Calu3 (cell line): ENCODE data around the gene LHCGR. TPM values are rescaled to one million over a fixed set of nuclear protein-coding genes. Genes with fewer than 3 reads are reported as not detected.

Experiments
- BruUV-seq: library from RNA; stranded (reverse); fragments of 400-500 nt; replicated peaks from 2 replicates; lab custom pipeline; 2021; lab: Mats Ljungman, UMichigan
- CTCF ChIA-PET: fragments of 300-600 bp; sonication (Branson Sonifier 250); formaldehyde crosslinking; loops from one replicate; lab custom pipeline; 2022; ENCODE audit warnings: antibody characterized with exemption; lab: Charles Lee
- DNase-seq: peaks from one replicate; pipeline ENCODE4 v3.0.0; 2022
- H3K27ac Mint-ChIP-seq: one replicate; pipeline ENCODE4 v1.8.0; 2022; ENCODE audit warnings: mixed read lengths; ENCODE audit not compliant: unreplicated experiment
- H3K27me3 Mint-ChIP-seq: one replicate; pipeline ENCODE4 v1.8.0; 2022; ENCODE audit warnings: mixed read lengths; ENCODE audit not compliant: unreplicated experiment
- H3K36me3 Mint-ChIP-seq: one replicate; pipeline ENCODE4 v1.8.0; 2022; ENCODE audit warnings: mild to moderate bottlenecking, moderate library complexity, mixed read lengths; ENCODE audit not compliant: insufficient read depth, unreplicated experiment
- H3K4me1 Mint-ChIP-seq: one replicate; pipeline ENCODE4 v1.8.0; 2022; ENCODE audit warnings: mild to moderate bottlenecking, low read depth, mixed read lengths; ENCODE audit not compliant: unreplicated experiment
- H3K4me3 Mint-ChIP-seq: one replicate; pipeline ENCODE4 v1.8.0; 2022; ENCODE audit warnings: mild to moderate bottlenecking, low read depth, moderate library complexity, mixed read lengths; ENCODE audit not compliant: unreplicated experiment
- H3K9me3 Mint-ChIP-seq: one replicate; pipeline ENCODE4 v1.8.0; 2022; ENCODE audit warnings: low read depth, mixed read lengths; ENCODE audit not compliant: unreplicated experiment
- intact Hi-C: fragments of 100-400 bp; cut with micrococcal nuclease; formaldehyde crosslinking; loops from one replicate; pipeline ENCODE4 v1.10.0; 2022; ENCODE audit not compliant: unreplicated experiment
- total RNA-seq: library from RNA; stranded (reverse); gene quantifications from 2 replicates; pipeline ENCODE4 v1.2.3, GENCODE V29; 2022
- TF ChIP-seq, protein P1 (sequence below): fragments of 200-600 bp; IDR thresholded peaks from one replicate; pipeline ENCODE4 v1.8.0; 2022; ENCODE audit warnings: antibody characterized with exemption; ENCODE audit not compliant: unreplicated experiment

The LHCGR gene
- total RNA-seq, 1 experiment from 2014 or later = not detected

DNA sequence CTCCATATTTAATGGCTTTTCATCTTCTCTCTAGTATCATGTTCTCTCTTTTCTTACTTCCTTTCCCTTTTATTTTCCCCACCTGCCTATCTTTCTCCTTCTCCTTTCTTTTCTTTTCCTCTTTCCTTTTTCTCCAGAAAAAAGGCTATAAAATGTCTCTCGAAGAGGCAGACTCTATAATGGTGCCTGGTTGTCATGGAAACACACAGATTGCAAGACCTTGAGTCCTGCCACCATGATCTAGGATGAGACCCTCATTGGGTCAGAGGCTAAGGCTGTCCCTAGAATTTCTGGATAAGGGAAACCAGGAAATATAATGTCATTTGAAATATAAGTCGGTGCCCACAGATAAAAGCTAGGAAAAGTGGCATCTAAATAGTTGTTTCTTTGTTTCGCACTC is 36.5 kb upstream of the LHCGR start:
- no peak overlapping the region for H3K27ac Mint-ChIP-seq
- intact Hi-C loops = no loop called here
- no peaks in the 10 kb centered on the region for H3K36me3 Mint-ChIP-seq
- no peak overlapping the region for H3K4me3 Mint-ChIP-seq
- peaks cover 6% of the 10 kb centered on the region for H3K4me1 Mint-ChIP-seq
- peaks cover 26% of the 10 kb centered on the region for H3K27me3 Mint-ChIP-seq
- no TSS peak for BruUV-seq
- peaks cover 5% of the 10 kb centered on the region for H3K9me3 Mint-ChIP-seq
- CTCF ChIA-PET = no interaction called here
- DNase-seq = no peak
- TF ChIP-seq, protein P1, sequence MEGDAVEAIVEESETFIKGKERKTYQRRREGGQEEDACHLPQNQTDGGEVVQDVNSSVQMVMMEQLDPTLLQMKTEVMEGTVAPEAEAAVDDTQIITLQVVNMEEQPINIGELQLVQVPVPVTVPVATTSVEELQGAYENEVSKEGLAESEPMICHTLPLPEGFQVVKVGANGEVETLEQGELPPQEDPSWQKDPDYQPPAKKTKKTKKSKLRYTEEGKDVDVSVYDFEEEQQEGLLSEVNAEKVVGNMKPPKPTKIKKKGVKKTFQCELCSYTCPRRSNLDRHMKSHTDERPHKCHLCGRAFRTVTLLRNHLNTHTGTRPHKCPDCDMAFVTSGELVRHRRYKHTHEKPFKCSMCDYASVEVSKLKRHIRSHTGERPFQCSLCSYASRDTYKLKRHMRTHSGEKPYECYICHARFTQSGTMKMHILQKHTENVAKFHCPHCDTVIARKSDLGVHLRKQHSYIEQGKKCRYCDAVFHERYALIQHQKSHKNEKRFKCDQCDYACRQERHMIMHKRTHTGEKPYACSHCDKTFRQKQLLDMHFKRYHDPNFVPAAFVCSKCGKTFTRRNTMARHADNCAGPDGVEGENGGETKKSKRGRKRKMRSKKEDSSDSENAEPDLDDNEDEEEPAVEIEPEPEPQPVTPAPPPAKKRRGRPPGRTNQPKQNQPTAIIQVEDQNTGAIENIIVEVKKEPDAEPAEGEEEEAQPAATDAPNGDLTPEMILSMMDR = no peak

DNA sequence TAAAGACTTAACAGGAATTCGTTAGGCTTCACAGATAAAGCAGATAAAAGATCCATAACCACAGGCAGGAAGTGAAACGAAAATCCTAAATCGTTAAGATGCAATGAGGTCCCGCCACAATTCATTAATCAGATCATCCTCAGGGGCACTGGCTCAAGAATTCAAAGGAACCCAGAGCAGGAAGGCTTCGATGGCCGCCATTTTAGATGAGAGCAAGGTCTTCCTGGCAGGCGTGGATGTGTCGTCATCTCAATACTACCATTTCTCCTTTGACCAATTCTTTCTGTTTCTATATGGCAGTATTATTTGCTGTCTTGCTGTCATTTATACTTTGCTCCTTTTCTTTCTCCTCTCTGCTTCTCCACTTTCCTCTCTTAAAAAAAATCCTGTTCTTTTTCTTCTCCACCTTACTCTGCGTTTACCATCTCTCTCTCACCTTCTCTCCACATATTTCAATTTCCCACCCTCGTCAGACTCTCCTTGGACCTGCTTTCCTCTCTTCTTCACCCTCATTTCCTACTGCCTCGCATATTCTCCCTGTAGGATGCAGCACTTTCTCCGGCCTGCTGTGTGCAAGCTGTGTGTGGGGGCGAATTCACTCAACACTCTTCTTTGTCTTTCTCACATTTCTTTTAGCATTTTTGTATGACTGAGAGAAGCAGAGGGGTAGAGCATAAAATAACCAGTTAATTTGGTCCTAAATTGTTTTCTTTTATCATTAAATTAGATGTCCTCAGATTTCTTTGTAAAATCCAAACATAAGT is 35.1 kb upstream of the LHCGR start:
- no peak overlapping the region for H3K27ac Mint-ChIP-seq
- intact Hi-C loops = no loop called here
- DNase-seq = no peak
- no peaks in the 10 kb centered on the region for H3K36me3 Mint-ChIP-seq
- H3K27me3 Mint-ChIP-seq = peaks cover 26% of the 10 kb centered on the region
- TF ChIP-seq, protein P1 = no peak
- peaks cover 6% of the 10 kb centered on the region for H3K4me1 Mint-ChIP-seq
- H3K9me3 Mint-ChIP-seq = peaks cover 2% of the 10 kb centered on the region
- no peak overlapping the region for H3K4me3 Mint-ChIP-seq
- BruUV-seq = no TSS peak
- CTCF ChIA-PET = no interaction called here

DNA sequence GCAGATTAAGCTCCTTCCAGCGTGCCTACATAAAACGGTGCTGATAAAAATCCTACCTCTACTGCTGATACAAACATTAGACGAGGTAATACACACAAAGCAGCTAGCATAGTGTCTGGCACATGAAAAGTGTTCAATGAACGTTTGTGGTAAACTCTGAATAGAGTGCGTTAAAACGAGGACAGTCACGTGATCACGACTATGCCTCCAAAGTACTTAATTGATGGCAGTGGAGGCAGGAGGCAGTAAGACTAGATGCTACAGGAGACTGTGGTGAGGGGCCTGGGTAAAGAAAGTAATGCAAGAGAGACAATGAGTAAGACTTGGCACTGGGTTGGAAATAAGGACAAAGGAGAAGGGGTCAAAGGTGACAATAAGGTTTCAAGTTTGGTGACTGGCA is 32.1 kb upstream of the LHCGR start:
- no peak for DNase-seq
- Mint-ChIP-seq H3K36me3 (no peaks in the 10 kb centered on the region), H3K9me3 (peaks cover 2% of the 10 kb centered on the region), H3K4me3 (no peak overlapping the region), H3K27me3 (peaks cover 16% of the 10 kb centered on the region), H3K27ac (no peak overlapping the region), H3K4me1 (peaks cover 6% of the 10 kb centered on the region)
- TF ChIP-seq, protein P1 = no peak
- no TSS peak for BruUV-seq
- intact Hi-C loops = no loop called here
- CTCF ChIA-PET = no interaction called here

DNA sequence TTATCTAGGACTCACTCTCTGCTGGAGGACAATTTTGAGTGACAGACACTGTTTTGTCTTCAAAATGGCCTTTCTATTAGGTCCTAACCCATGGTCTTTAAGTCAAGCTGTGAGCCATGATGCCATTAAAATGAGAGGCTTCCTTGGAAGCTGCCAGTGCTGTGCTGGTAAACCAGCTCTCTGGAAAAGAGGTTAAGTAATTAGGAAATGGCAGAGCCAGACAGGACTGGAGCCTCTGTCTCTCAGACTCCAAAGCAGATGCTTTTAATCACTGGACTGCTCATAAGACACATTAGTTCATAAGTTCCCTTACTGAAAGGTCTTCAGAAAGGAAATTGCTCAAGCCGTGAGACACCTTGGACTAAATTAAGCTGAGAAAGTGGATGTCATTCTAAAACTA is 25.8 kb upstream of the LHCGR start:
- TF ChIP-seq, protein P1 = no peak
- BruUV-seq = no TSS peak
- no peaks in the 10 kb centered on the region for H3K4me1 Mint-ChIP-seq
- intact Hi-C loops = no loop called here
- no peak for DNase-seq
- CTCF ChIA-PET = no interaction called here
- H3K27me3 Mint-ChIP-seq = peaks cover 16% of the 10 kb centered on the region
- no peaks in the 10 kb centered on the region for H3K36me3 Mint-ChIP-seq
- peaks cover 2% of the 10 kb centered on the region for H3K9me3 Mint-ChIP-seq
- H3K4me3 Mint-ChIP-seq = no peak overlapping the region
- H3K27ac Mint-ChIP-seq = no peak overlapping the region
